GM20431 (cell line): ENCODE measurements around the gene DHX29.

Experiments
- in situ Hi-C: fragments of 300-500 bp; cut with MseI, MboI; formaldehyde crosslinking; loops from one replicate; pipeline ENCODE4 v1.15.0; 2020; ENCODE audit warnings: low sequenced_read_pairs; ENCODE audit not compliant: unreplicated experiment

Gene DHX29

DNA sequence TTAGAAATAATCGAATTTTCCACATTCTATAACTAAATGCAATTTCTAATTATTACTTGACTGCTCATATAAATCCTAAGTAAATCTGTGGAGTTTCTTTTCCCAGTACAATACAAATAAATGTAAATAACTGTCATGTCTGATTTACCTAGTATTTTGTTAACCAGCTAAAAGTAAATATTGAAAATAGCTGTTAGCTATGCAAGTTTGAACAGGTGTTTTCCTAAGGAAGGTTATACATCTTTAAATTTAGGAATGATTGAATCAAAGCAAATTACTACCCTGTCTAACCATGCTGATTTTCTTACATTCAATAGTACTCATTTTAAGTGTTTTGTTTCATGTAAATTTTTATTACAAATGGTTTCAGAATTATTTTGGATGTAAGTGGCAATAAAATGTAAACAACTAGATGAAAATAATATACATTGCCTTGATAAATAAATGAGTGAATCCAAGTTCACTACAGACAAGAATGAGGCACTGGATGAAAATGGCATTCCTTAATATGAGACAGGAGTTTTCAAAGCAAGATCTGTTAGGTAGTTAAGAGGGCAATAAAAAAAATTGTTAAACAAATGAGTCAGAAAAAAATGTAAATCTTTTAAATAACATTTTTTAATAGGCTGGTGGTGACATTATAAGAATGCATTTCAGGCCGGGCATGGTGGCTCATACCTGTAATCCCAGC, 96.2 kb downstream of the DHX29 start:
- in situ Hi-C loops, result no loop called here
